ENCODE measurements around the gene MRAP2. TPM values are rescaled to one million over a fixed set of nuclear protein-coding genes. Genes with fewer than 3 reads are reported as not detected.
"Not testable (repeated sequence)": the region's sequence is repeated elsewhere in the genome, so short reads cannot be mapped to it uniquely, and the experiment has no call there.

MRAP2 gene
- total RNA-seq, 2 donors from 2014 or later = 10.6 to 11.5 TPM

DNA sequence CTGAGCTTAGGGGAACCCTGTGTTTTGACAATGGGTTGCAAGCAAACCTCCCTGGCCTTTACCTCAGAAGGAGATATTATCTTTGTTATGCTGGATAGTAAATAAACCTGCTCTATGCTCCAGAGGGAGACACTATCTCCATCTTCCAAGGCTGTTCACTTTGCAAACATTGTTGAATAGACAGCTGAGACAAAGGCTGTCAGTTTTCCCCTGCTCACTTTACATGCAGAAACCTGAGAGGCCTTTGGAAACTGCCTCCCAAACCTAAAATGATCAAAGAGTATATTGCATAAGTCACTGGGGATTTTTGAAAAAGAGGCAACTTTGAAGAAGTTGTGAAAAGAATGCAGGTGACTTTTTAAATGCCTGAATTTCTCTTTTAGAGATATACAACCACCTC, 61.6 kb downstream of the MRAP2 start:
- Histone ChIP-seq H3K27ac (no peak overlapping the region), H3K4me1 (replicated peaks) (no peaks in the 10 kb centered on the region), H3K27me3 (replicated peaks; ENCODE audit: insufficient read depth) (no peaks in the 10 kb centered on the region), H3K4me3 (no peak overlapping the region), H3K36me3 (no peaks in the 10 kb centered on the region), H3K9me3 (no peaks in the 10 kb centered on the region)
- TF ChIP-seq, protein P1, sequence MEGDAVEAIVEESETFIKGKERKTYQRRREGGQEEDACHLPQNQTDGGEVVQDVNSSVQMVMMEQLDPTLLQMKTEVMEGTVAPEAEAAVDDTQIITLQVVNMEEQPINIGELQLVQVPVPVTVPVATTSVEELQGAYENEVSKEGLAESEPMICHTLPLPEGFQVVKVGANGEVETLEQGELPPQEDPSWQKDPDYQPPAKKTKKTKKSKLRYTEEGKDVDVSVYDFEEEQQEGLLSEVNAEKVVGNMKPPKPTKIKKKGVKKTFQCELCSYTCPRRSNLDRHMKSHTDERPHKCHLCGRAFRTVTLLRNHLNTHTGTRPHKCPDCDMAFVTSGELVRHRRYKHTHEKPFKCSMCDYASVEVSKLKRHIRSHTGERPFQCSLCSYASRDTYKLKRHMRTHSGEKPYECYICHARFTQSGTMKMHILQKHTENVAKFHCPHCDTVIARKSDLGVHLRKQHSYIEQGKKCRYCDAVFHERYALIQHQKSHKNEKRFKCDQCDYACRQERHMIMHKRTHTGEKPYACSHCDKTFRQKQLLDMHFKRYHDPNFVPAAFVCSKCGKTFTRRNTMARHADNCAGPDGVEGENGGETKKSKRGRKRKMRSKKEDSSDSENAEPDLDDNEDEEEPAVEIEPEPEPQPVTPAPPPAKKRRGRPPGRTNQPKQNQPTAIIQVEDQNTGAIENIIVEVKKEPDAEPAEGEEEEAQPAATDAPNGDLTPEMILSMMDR (IDR thresholded peaks at IDR 0.05) = no peak
- TF ChIP-seq POLR2AphosphoS5 (IDR thresholded peaks at IDR 0.05) = no peak
- TF ChIP-seq POLR2A (IDR thresholded peaks at IDR 0.05) = no peak
- DNase-seq (ENCODE audit: low spot score) = no peak
- intact Hi-C loops (cut with DNase I) = no loop called here

DNA sequence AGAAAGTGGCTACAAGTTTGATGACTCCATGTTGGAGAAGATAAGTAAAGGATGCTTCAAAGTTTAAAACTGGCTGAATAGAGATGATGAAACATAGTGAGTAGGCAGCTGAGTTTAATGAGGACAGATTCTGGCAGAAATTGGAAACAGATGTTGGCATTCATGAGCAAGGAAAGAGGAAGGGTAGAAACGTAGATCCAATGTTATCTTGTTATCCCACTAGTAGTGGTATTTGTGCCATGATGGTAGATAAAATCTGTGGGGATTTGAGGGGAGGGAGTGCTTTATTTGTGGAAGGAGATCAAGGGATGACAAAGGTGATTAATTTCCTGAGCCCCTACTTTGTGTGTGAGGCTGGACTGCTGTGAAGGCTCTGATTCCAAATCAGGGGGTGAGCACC, 69.5 kb downstream of the MRAP2 start:
- Histone ChIP-seq H3K27ac (no peak overlapping the region), H3K9me3 (no peaks in the 10 kb centered on the region), H3K36me3 (no peaks in the 10 kb centered on the region), H3K27me3 (replicated peaks; ENCODE audit: insufficient read depth) (no peaks in the 10 kb centered on the region), H3K4me3 (no peak overlapping the region), H3K4me1 (replicated peaks) (no peaks in the 10 kb centered on the region)
- TF ChIP-seq POLR2AphosphoS5 (IDR thresholded peaks at IDR 0.05) (no peak), POLR2A (IDR thresholded peaks at IDR 0.05) (no peak)
- TF ChIP-seq, protein P1 (IDR thresholded peaks at IDR 0.05) = no peak
- DNase-seq (ENCODE audit: low spot score) = no peak
- WGBS = 20% methylated on average over 1 of the region's 1 CpG
- intact Hi-C loops (cut with DNase I) = no loop called here

DNA sequence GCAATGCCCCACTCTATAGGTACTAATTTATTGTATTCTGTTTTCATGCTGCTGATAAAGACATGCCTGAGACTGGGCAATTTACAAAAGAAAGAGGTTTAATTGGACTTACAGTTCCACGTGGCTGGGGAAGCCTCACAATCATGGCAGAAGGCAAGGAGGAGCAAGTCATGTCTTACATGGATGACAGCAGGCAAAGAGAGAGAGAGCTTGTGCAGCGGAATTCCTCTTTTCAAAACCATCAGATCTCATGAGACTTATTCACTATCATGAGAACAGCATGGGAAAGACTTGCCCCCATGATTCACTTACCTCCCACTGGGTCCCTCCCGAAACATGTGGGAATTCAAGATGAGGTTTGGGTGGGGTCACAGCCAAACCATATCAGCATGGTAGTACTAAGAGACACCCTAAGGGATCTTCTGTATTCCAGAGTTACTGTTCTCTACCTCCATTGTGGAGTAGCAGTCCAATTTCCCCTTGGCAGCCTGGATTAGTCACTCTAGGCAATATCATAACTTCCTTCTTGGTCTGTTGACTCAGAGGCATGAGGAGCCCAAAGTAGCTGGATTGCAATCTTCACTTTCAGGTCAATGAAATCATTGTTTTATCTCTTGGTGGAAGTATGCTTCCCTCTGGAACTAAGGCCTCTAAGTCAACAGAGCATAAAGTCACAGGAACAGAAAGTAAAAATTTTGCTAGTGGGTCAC, 71.8 kb downstream of the MRAP2 start:
- H3K27ac ChIP-seq; H3K9me3 ChIP-seq; intact Hi-C loops (cut with DNase I); H3K36me3 ChIP-seq; H3K4me3 ChIP-seq; H3K27me3 ChIP-seq (replicated peaks; ENCODE audit: insufficient read depth); DNase-seq (ENCODE audit: low spot score); H3K4me1 ChIP-seq (replicated peaks): not testable (repeated sequence)
- WGBS = 84% methylated on average over 3 of the region's 3 CpGs

DNA sequence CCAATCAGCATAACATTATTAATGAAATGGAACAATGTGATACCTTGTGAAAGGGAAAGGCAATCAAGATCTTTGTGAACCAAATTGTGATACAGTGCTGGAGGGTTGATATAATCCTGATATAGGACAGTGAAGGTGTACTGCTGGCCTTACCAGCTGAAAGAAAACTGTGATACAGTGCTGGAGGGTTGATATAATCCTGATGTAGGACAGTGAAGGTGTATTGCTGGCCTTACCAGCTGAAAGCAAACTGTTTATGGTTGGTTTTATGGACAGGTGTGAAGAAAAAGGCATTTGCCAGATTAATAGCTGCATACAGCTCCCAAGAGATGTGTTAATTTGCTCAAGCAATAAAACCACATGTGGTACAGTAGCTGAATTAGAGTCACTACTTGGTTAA, 73.9 kb downstream of the MRAP2 start:
- no peaks in the 10 kb centered on the region for H3K9me3 ChIP-seq
- H3K4me1 ChIP-seq (replicated peaks) = no peaks in the 10 kb centered on the region
- no peak for DNase-seq (ENCODE audit: low spot score)
- no peaks in the 10 kb centered on the region for H3K36me3 ChIP-seq
- TF ChIP-seq, protein P1 (IDR thresholded peaks at IDR 0.05) = no peak
- TF ChIP-seq POLR2A (IDR thresholded peaks at IDR 0.05) (no peak), POLR2AphosphoS5 (IDR thresholded peaks at IDR 0.05) (no peak)
- no peaks in the 10 kb centered on the region for H3K27me3 ChIP-seq (replicated peaks; ENCODE audit: insufficient read depth)
- intact Hi-C loops (cut with DNase I) = no loop called here
- H3K4me3 ChIP-seq = no peak overlapping the region
- H3K27ac ChIP-seq = no peak overlapping the region

DNA sequence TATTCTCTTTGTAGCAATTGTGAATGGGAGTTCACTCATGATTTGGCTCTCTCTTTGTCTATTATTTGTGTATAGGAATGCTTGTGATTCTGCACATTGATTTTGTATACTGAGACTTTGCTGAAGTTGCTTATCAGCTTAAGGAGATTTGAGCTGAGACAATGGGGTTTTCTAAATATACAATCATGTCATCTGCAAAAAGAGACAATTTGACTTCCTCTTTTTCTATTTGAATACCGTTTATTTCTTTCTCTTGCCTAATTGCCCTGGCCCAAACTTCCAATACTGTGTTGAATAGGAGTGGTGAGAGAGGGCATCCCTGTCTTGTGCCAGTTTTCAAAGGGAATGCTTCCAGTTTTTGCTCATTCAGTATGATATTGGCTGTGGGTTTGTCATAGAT, 77.8 kb downstream of the MRAP2 start:
- 80% methylated on average over 1 of the region's 1 CpG for WGBS
- H3K4me3 ChIP-seq; intact Hi-C loops (cut with DNase I): not testable (repeated sequence)

DNA sequence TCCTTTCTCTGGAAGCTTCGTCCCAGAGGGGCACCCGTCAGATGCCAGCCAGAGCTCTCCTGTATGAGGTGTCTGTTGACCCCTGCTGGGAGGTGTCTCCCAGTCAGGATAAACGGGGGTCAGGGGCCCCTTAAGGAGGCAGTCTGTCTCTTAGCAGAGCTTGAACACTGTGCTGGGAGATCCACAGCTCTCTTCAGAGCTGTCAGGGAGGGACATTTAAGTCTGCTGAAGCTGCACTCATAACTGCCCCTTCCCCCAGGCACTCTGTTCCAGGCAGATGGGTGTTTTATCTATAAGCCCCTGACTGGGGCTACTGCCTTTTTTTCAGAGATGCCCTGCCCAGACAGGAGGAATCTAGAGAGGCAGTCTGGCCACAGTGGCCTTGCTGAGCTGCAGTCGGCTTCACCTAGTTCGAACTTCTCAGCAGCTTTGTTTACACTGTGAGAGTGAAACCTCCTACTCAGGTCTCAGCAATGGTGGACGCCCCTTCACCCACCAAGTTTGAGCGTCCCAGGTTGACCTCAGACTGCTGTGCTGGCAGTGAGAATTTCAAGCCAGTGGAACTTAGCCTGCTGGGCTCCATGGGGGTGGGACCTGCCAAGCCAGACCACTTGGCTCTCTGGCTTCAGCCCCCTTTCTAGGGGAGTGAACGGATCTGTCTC, 81.5 kb downstream of the MRAP2 start:
- DNase-seq (ENCODE audit: low spot score); H3K9me3 ChIP-seq; H3K36me3 ChIP-seq; H3K27me3 ChIP-seq (replicated peaks; ENCODE audit: insufficient read depth); H3K4me3 ChIP-seq; H3K4me1 ChIP-seq (replicated peaks); H3K27ac ChIP-seq: not testable (repeated sequence)
- 81% methylated on average over 8 of the region's 8 CpGs for WGBS
- intact Hi-C loops (cut with DNase I) = loop anchor here (5.0 kb wide), 1 partner anchor 43 kb away; no protein-coding TSS in a partner anchor

More for the DNA sequence above, 77.8 kb downstream of the MRAP2 start:
- not testable (repeated sequence) for DNase-seq (ENCODE audit: low spot score); H3K4me1 ChIP-seq (replicated peaks); H3K36me3 ChIP-seq; H3K27me3 ChIP-seq (replicated peaks; ENCODE audit: insufficient read depth); H3K9me3 ChIP-seq; H3K27ac ChIP-seq
